Tibial nerve (tissue), 4 donors: ENCODE data around the gene USP32. TPM values are rescaled to one million over a fixed set of nuclear protein-coding genes. Genes with fewer than 3 reads are reported as not detected.

ENCODE experiments used
- DNase-seq, 2 donors: peaks; one replicate each; pipeline ENCODE4 v3.0.0-alpha.2; 2019; ENCODE audit warnings: low spot score in 2 of 2
- H3K27ac ChIP-seq, 4 donors: fragments of 200-600 bp; sonication (generic) in 3 of 4; one replicate each; pipeline ENCODE4 v1.5.1; 2017 to 2019; ENCODE audit warnings: mild to moderate bottlenecking in 1 of 4
- H3K27me3 ChIP-seq, 2 donors: fragments of 200-600 bp; sonication (generic) in 1 of 2; one replicate each; pipeline versions ENCODE4 v1.5.1 to v1.6.0; 2017 to 2019
- H3K36me3 ChIP-seq, 3 donors: fragments of 200-600 bp; sonication (generic); one replicate each; pipeline ENCODE4 v1.5.1; 2018 to 2019
- H3K4me1 ChIP-seq, 4 donors: fragments of 200-600 bp; sonication (generic) in 3 of 4; one replicate each; pipeline ENCODE4 v1.5.1; 2017 to 2019
- H3K4me3 ChIP-seq, 4 donors: fragments of 200-600 bp; sonication (generic) in 3 of 4; one replicate each; pipeline ENCODE4 v1.5.1; 2017 to 2019; ENCODE audit warnings: mild to moderate bottlenecking in 1 of 4, moderate library complexity in 1 of 4
- H3K9me3 ChIP-seq, 4 donors: fragments of 200-600 bp; sonication (generic) in 3 of 4; one replicate each; pipeline ENCODE4 v1.5.1; 2017 to 2019
- CTCF ChIP-seq, 5 experiments: fragments of 200-600 bp in 3 of 5; fragments of 450-650 bp in 2 of 5; sonication (generic) in 3 of 5; IDR thresholded peaks; one replicate each; pipeline ENCODE4 v1.5.1; 2016 to 2019; ENCODE audit warnings: antibody characterized with exemption in 5 of 5, mild to moderate bottlenecking in 3 of 5, moderate library complexity in 2 of 5
- EP300 ChIP-seq, 2 donors: sonication (generic); formaldehyde crosslinking; IDR thresholded peaks; one replicate each; pipeline ENCODE4 v1.6.1; 2017; ENCODE audit warnings: antibody characterized with exemption in 2 of 2, mild to moderate bottlenecking in 1 of 2
- POLR2A ChIP-seq, 2 donors: fragments of 450-650 bp; IDR thresholded peaks; one replicate each; pipeline ENCODE4 v1.6.1; 2017; ENCODE audit warnings: antibody characterized with exemption in 2 of 2, mild to moderate bottlenecking in 2 of 2, moderate library complexity in 2 of 2
- WGBS, 2 donors: methylation state at CpG; one replicate each; pipeline ENCODE4 v1.1.5; 2018; 5-methylcytosine and 5-hydroxymethylcytosine counted together
- total RNA-seq, 4 donors: library from RNA; depleted of rRNA; stranded (reverse); fragments of >200 nt; gene quantifications; one replicate each; pipeline ENCODE4 v1.1.0, GENCODE V29; 2016

Gene USP32
- total RNA-seq, 4 donors from 2014 or later = 49.6 to 64.7 (median 56.5) TPM

- Histone ChIP-seq H3K9me3 (no peaks in the 10 kb centered on the region), H3K4me1 (peaks cover 0 to 12% (median 2%) of the 10 kb centered on the region in 4 donors), H3K4me3 (no peak overlapping the region), H3K27me3 (no peaks in the 10 kb centered on the region), H3K27ac (no peak overlapping the region), H3K36me3 (peaks cover 0 to 9% (median 0%) of the 10 kb centered on the region in 3 donors)
- TF ChIP-seq EP300 (IDR thresholded peaks at IDR 0.05) (no peak), POLR2A (IDR thresholded peaks at IDR 0.05) (no peak), CTCF (IDR thresholded peaks at IDR 0.05) (no peak)
- no peak for DNase-seq
- WGBS, 2 donors = 83% methylated on average over 3 of the region's 3 CpGs
Measured at GRCh38 chr17:60303406-60304099, 88.4 kb downstream of the USP32 start.

- Histone ChIP-seq H3K9me3 (no peaks in the 10 kb centered on the region), H3K27ac (no peak overlapping the region), H3K36me3 (no peaks in the 10 kb centered on the region), H3K27me3 (no peaks in the 10 kb centered on the region), H3K4me3 (no peak overlapping the region), H3K4me1 (peaks cover 0 to 12% (median 2%) of the 10 kb centered on the region in 4 donors)
- TF ChIP-seq EP300 (IDR thresholded peaks at IDR 0.05) (no peak), CTCF (IDR thresholded peaks at IDR 0.05) (no peak), POLR2A (IDR thresholded peaks at IDR 0.05) (no peak)
- 87 to 88% methylated on average over 1 of the region's 1 CpG for WGBS, 2 donors
- no peak for DNase-seq
Measured at GRCh38 chr17:60301649-60302048, 90.3 kb downstream of the USP32 start.

- H3K4me3 ChIP-seq = no peak overlapping the region
- peaks cover 0 to 12% (median 2%) of the 10 kb centered on the region in 4 donors for H3K4me1 ChIP-seq
- no peak overlapping the region for H3K27ac ChIP-seq
- WGBS, 2 donors = 65 to 71% methylated on average over 1 of the region's 1 CpG
- H3K36me3 ChIP-seq = no peaks in the 10 kb centered on the region
- no peaks in the 10 kb centered on the region for H3K9me3 ChIP-seq
- no peak for DNase-seq
- TF ChIP-seq POLR2A (IDR thresholded peaks at IDR 0.05) = no peak
- no peak for TF ChIP-seq EP300 (IDR thresholded peaks at IDR 0.05)
- H3K27me3 ChIP-seq = no peaks in the 10 kb centered on the region
Measured at GRCh38 chr17:60300949-60301348, 91.0 kb downstream of the USP32 start.

- Histone ChIP-seq H3K4me1 (peaks cover 0 to 12% (median 2%) of the 10 kb centered on the region in 4 donors), H3K27me3 (no peaks in the 10 kb centered on the region), H3K36me3 (no peaks in the 10 kb centered on the region), H3K4me3 (no peak overlapping the region), H3K27ac (no peak overlapping the region), H3K9me3 (no peaks in the 10 kb centered on the region)
- no peak for DNase-seq
- WGBS, 2 donors = 81% methylated on average over 2 of the region's 2 CpGs
- TF ChIP-seq POLR2A (IDR thresholded peaks at IDR 0.05) = no peak
- TF ChIP-seq EP300 (IDR thresholded peaks at IDR 0.05) = no peak
- no peak for TF ChIP-seq CTCF (IDR thresholded peaks at IDR 0.05)
Measured at GRCh38 chr17:60300011-60300410, 91.9 kb downstream of the USP32 start.

- no peak for DNase-seq
- Histone ChIP-seq H3K4me1 (no peaks in the 10 kb centered on the region), H3K9me3 (no peaks in the 10 kb centered on the region), H3K4me3 (no peak overlapping the region), H3K27ac (no peak overlapping the region), H3K27me3 (no peaks in the 10 kb centered on the region), H3K36me3 (no peaks in the 10 kb centered on the region)
- WGBS, 2 donors = 88 to 91% methylated on average over 4 of the region's 4 CpGs
- TF ChIP-seq CTCF (IDR thresholded peaks at IDR 0.05) = no peak
- no peak for TF ChIP-seq EP300 (IDR thresholded peaks at IDR 0.05)
- no peak for TF ChIP-seq POLR2A (IDR thresholded peaks at IDR 0.05)
Measured at GRCh38 chr17:60297760-60298401, 94.1 kb downstream of the USP32 start.
